ENCODE results near the gene FBXO42. TPM values are rescaled to one million over a fixed set of nuclear protein-coding genes. Genes with fewer than 3 reads are reported as not detected.

Gene FBXO42
- total and polyA plus RNA-seq, 4 donors = 5.9 to 9.4 (median 6.5) TPM

DNA sequence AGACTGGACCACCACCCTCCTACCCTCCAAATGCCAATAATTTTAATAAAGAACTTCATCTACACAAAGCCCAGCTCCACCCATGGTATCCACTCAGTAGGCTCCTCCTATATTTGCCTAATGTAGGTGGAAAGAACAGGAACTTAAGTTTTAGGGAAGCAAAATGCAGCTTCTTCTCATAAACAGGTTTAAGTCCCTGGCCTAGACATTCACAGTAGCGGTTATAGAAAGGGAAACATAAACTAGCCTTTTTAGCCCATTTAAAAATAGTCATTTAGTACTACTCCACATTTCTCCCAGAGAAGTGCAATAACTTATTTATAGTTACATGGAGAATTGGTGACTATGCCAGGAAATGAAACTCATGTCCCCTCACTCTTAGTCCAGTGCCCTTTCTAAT lies 58.7 kb downstream of the FBXO42 start:
- peaks cover 2 to 5% (median 4%) of the 10 kb centered on the region in 4 donors for H3K36me3 ChIP-seq (ENCODE audit: control insufficient read depth in 4 of 4, insufficient read depth in 3 of 4, low read depth in 1 of 4, low read length in 3 of 4)
- no peak overlapping the region for H3K27ac ChIP-seq (ENCODE audit: low read depth in 1 of 2, low read length in 2 of 2)
- H3K27me3 ChIP-seq (ENCODE audit: control insufficient read depth in 4 of 4, insufficient read depth in 4 of 4, low read length in 3 of 4) = no peaks in the 10 kb centered on the region
- no peaks in the 10 kb centered on the region for H3K9me3 ChIP-seq (ENCODE audit: control insufficient read depth in 4 of 4, low read length in 3 of 4)
- H3K9ac ChIP-seq (ENCODE audit: low read depth in 1 of 2, low read length in 2 of 2) = no peak overlapping the region
- TF ChIP-seq, protein P1, sequence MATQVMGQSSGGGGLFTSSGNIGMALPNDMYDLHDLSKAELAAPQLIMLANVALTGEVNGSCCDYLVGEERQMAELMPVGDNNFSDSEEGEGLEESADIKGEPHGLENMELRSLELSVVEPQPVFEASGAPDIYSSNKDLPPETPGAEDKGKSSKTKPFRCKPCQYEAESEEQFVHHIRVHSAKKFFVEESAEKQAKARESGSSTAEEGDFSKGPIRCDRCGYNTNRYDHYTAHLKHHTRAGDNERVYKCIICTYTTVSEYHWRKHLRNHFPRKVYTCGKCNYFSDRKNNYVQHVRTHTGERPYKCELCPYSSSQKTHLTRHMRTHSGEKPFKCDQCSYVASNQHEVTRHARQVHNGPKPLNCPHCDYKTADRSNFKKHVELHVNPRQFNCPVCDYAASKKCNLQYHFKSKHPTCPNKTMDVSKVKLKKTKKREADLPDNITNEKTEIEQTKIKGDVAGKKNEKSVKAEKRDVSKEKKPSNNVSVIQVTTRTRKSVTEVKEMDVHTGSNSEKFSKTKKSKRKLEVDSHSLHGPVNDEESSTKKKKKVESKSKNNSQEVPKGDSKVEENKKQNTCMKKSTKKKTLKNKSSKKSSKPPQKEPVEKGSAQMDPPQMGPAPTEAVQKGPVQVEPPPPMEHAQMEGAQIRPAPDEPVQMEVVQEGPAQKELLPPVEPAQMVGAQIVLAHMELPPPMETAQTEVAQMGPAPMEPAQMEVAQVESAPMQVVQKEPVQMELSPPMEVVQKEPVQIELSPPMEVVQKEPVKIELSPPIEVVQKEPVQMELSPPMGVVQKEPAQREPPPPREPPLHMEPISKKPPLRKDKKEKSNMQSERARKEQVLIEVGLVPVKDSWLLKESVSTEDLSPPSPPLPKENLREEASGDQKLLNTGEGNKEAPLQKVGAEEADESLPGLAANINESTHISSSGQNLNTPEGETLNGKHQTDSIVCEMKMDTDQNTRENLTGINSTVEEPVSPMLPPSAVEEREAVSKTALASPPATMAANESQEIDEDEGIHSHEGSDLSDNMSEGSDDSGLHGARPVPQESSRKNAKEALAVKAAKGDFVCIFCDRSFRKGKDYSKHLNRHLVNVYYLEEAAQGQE (IDR thresholded peaks at IDR 0.05) = no peak
- no peak for TF ChIP-seq JUND (IDR thresholded peaks at IDR 0.05)
- no peak for TF ChIP-seq GABPA (IDR thresholded peaks at IDR 0.05 in 1 of 2, conservative IDR thresholded peaks at IDR 0.05 in 1 of 2)
- TF ChIP-seq TAF1 (conservative IDR thresholded peaks at IDR 0.05) = no peak
- TF ChIP-seq RXRA (IDR thresholded peaks at IDR 0.05) = no peak
- no peak for TF ChIP-seq YY1 (IDR thresholded peaks at IDR 0.05)
- TF ChIP-seq FOXA2 (IDR thresholded peaks at IDR 0.05) = no peak
- TF ChIP-seq, protein P2, sequence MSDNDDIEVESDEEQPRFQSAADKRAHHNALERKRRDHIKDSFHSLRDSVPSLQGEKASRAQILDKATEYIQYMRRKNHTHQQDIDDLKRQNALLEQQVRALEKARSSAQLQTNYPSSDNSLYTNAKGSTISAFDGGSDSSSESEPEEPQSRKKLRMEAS (IDR thresholded peaks at IDR 0.05) = no peak
- no peak for TF ChIP-seq SP1 (IDR thresholded peaks at IDR 0.05)
- TF ChIP-seq NR2F2 (IDR thresholded peaks at IDR 0.05) = no peak
- TF ChIP-seq RAD21 (IDR thresholded peaks at IDR 0.05) = no peak
- TF ChIP-seq, protein P3, sequence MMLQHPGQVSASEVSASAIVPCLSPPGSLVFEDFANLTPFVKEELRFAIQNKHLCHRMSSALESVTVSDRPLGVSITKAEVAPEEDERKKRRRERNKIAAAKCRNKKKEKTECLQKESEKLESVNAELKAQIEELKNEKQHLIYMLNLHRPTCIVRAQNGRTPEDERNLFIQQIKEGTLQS (IDR thresholded peaks at IDR 0.05) = no peak
- TF ChIP-seq, protein P4, sequence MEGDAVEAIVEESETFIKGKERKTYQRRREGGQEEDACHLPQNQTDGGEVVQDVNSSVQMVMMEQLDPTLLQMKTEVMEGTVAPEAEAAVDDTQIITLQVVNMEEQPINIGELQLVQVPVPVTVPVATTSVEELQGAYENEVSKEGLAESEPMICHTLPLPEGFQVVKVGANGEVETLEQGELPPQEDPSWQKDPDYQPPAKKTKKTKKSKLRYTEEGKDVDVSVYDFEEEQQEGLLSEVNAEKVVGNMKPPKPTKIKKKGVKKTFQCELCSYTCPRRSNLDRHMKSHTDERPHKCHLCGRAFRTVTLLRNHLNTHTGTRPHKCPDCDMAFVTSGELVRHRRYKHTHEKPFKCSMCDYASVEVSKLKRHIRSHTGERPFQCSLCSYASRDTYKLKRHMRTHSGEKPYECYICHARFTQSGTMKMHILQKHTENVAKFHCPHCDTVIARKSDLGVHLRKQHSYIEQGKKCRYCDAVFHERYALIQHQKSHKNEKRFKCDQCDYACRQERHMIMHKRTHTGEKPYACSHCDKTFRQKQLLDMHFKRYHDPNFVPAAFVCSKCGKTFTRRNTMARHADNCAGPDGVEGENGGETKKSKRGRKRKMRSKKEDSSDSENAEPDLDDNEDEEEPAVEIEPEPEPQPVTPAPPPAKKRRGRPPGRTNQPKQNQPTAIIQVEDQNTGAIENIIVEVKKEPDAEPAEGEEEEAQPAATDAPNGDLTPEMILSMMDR (IDR thresholded peaks at IDR 0.05; ENCODE audit: low read depth, low read length, missing input control) = no peak
- TF ChIP-seq, protein P5, sequence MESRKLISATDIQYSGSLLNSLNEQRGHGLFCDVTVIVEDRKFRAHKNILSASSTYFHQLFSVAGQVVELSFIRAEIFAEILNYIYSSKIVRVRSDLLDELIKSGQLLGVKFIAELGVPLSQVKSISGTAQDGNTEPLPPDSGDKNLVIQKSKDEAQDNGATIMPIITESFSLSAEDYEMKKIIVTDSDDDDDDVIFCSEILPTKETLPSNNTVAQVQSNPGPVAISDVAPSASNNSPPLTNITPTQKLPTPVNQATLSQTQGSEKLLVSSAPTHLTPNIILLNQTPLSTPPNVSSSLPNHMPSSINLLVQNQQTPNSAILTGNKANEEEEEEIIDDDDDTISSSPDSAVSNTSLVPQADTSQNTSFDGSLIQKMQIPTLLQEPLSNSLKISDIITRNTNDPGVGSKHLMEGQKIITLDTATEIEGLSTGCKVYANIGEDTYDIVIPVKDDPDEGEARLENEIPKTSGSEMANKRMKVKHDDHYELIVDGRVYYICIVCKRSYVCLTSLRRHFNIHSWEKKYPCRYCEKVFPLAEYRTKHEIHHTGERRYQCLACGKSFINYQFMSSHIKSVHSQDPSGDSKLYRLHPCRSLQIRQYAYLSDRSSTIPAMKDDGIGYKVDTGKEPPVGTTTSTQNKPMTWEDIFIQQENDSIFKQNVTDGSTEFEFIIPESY (IDR thresholded peaks at IDR 0.05) = no peak
- no peak for TF ChIP-seq HNF4A (conservative IDR thresholded peaks at IDR 0.05)
- no peak for TF ChIP-seq FOXA1 (IDR thresholded peaks at IDR 0.05)
- no peak for TF ChIP-seq HNF4G (IDR thresholded peaks at IDR 0.05)
- TF ChIP-seq EGR1 (IDR thresholded peaks at IDR 0.05; ENCODE audit: low read depth in 2 of 2) = no peak
- 77% methylated on average over 1 of the region's 1 CpG for WGBS
- no peak for DNase-seq (ENCODE audit: low spot score)
- H3K4me1 ChIP-seq (ENCODE audit: control insufficient read depth in 4 of 4, insufficient read depth in 4 of 4, low read length in 3 of 4) = peaks cover 1 to 9% (median 6%) of the 10 kb centered on the region in 4 donors
- no peak overlapping the region for H3K4me3 ChIP-seq (ENCODE audit: low read depth in 1 of 3, low read length in 3 of 3)
